ENCODE data around the gene KIF26B. TPM values are rescaled to one million over a fixed set of nuclear protein-coding genes. Genes with fewer than 3 reads are reported as not detected.

Gene KIF26B
- total RNA-seq, 1 donor from 2014 or later: 8.8 TPM

DNA sequence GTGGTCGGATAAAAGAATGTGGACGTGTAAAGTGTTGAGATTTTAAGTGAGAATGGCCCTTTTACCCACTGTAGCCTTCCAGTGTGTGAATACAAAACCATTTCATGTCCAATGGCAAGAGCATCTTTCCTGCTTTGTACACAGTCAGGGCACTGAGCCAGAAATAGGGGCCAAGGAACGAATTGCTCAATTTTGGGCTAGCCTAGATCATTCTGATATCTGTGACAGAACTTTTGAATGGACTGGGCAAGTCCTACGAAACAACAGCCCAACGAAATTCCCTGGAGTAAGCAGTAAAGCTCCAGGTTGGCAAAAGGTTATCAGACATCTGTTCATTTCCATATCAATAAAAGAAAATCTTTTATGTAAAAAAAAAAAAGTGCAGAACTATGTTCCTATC, 5.5 kb downstream of the KIF26B start:
- Mint-ChIP-seq H3K4me1 (ENCODE audit: unreplicated experiment) (peaks cover 11% of the 10 kb centered on the region), H3K27ac (ENCODE audit: unreplicated experiment) (no peak overlapping the region), H3K4me3 (ENCODE audit: unreplicated experiment) (no peak overlapping the region), H3K27me3 (ENCODE audit: unreplicated experiment) (peaks cover 19% of the 10 kb centered on the region), H3K9me3 (ENCODE audit: unreplicated experiment) (peaks cover under 1% of the 10 kb centered on the region), H3K36me3 (ENCODE audit: unreplicated experiment) (peaks cover 2% of the 10 kb centered on the region)
- no peak for DNase-seq (ENCODE audit: extremely low spot score, unreplicated experiment)
- TF ChIP-seq, protein P1, sequence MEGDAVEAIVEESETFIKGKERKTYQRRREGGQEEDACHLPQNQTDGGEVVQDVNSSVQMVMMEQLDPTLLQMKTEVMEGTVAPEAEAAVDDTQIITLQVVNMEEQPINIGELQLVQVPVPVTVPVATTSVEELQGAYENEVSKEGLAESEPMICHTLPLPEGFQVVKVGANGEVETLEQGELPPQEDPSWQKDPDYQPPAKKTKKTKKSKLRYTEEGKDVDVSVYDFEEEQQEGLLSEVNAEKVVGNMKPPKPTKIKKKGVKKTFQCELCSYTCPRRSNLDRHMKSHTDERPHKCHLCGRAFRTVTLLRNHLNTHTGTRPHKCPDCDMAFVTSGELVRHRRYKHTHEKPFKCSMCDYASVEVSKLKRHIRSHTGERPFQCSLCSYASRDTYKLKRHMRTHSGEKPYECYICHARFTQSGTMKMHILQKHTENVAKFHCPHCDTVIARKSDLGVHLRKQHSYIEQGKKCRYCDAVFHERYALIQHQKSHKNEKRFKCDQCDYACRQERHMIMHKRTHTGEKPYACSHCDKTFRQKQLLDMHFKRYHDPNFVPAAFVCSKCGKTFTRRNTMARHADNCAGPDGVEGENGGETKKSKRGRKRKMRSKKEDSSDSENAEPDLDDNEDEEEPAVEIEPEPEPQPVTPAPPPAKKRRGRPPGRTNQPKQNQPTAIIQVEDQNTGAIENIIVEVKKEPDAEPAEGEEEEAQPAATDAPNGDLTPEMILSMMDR (IDR thresholded peaks at IDR 0.05): no peak

DNA sequence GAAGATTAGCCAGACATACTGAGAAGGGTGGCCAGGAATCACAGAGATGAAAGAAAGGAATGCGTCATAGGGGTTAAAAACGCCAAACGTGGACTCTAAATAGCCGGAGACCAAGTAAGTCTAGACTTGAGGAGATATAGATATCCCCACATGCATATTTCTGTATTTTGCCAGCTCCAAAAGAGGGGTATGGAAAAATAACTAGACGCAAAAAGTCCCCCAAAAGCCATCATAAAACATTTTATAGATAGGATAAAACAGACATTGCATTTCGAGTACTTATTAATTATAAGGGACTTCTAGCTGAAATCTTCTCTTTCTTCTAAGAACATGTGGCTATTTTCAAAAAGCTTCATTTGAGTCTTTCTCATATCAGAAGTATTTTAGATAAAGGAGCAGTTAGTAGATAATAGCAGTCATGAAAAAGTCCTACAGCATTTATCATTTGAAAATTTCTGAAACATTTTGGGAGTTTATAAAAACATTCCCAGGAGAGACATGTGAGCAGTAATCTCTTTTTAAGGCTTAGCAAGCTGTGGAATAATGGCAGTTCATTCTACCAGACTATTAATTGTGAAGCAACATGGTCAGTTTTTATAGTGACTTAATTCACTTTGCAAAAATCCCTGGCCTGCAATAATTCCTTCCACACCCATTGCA, 6.1 kb downstream of the KIF26B start:
- Mint-ChIP-seq H3K4me1 (ENCODE audit: unreplicated experiment) (peaks cover 10% of the 10 kb centered on the region), H3K9me3 (ENCODE audit: unreplicated experiment) (peaks cover 3% of the 10 kb centered on the region), H3K36me3 (ENCODE audit: unreplicated experiment) (peaks cover 6% of the 10 kb centered on the region), H3K27me3 (ENCODE audit: unreplicated experiment) (peaks cover 22% of the 10 kb centered on the region), H3K4me3 (ENCODE audit: unreplicated experiment) (no peak overlapping the region), H3K27ac (ENCODE audit: unreplicated experiment) (no peak overlapping the region)
- TF ChIP-seq, protein P1 (IDR thresholded peaks at IDR 0.05): no peak
- DNase-seq (ENCODE audit: extremely low spot score, unreplicated experiment): no peak

DNA sequence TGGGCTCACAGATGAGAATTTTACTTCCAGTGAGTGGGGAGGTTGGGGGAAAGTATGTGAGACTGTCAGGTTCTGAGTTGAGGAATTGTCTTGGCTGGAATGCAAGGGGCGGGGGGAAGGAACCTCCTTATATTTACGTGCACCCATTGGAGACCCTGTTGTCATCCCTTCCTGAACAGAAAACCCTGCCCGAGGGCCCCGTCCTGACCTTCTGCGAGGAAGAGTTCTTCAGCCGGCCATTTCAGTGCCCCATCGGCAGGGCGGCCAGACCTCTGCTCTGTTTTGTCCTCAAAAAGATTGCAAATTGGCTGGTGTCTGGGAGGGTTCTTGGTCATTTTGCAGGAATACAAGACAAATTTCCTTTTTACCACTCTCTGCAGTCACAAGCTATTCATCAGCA, 7.1 kb downstream of the KIF26B start:
- peaks cover 16% of the 10 kb centered on the region for H3K4me1 Mint-ChIP-seq (ENCODE audit: unreplicated experiment)
- DNase-seq (ENCODE audit: extremely low spot score, unreplicated experiment): no peak
- peaks cover 22% of the 10 kb centered on the region for H3K27me3 Mint-ChIP-seq (ENCODE audit: unreplicated experiment)
- no peak overlapping the region for H3K4me3 Mint-ChIP-seq (ENCODE audit: unreplicated experiment)
- no peak overlapping the region for H3K27ac Mint-ChIP-seq (ENCODE audit: unreplicated experiment)
- H3K36me3 Mint-ChIP-seq (ENCODE audit: unreplicated experiment): peaks cover 6% of the 10 kb centered on the region
- H3K9me3 Mint-ChIP-seq (ENCODE audit: unreplicated experiment): peaks cover 3% of the 10 kb centered on the region
- TF ChIP-seq, protein P1 (IDR thresholded peaks at IDR 0.05): no peak

DNA sequence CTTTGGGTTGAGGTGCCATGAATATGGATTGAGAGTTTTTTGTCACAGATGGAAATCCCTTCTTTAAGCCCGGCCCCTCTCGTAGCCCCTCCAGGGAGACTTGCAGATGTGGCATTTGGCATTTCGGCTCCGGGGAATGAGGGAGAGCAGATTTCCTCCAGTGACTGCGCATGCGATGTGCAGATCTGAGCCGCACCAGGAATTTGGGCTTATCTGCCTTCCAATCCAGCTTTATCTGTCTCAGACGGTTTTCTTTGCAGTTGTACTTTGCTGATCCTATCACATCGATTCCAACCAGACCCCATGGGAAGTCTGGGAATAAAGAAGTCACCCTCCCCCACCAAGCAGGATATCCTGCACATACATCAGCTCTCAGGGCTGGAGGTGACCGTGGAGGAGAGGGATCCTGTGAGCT, 11.7 kb downstream of the KIF26B start:
- peaks cover 8% of the 10 kb centered on the region for H3K27me3 Mint-ChIP-seq (ENCODE audit: unreplicated experiment)
- no peak overlapping the region for H3K27ac Mint-ChIP-seq (ENCODE audit: unreplicated experiment)
- peaks cover 9% of the 10 kb centered on the region for H3K4me1 Mint-ChIP-seq (ENCODE audit: unreplicated experiment)
- DNase-seq (ENCODE audit: extremely low spot score, unreplicated experiment): no peak
- TF ChIP-seq, protein P1 (IDR thresholded peaks at IDR 0.05): no peak
- peaks cover 3% of the 10 kb centered on the region for H3K9me3 Mint-ChIP-seq (ENCODE audit: unreplicated experiment)
- peak overlapping the region; percentile 54 for H3K4me3 Mint-ChIP-seq (ENCODE audit: unreplicated experiment)
- peaks cover 6% of the 10 kb centered on the region for H3K36me3 Mint-ChIP-seq (ENCODE audit: unreplicated experiment)

DNA sequence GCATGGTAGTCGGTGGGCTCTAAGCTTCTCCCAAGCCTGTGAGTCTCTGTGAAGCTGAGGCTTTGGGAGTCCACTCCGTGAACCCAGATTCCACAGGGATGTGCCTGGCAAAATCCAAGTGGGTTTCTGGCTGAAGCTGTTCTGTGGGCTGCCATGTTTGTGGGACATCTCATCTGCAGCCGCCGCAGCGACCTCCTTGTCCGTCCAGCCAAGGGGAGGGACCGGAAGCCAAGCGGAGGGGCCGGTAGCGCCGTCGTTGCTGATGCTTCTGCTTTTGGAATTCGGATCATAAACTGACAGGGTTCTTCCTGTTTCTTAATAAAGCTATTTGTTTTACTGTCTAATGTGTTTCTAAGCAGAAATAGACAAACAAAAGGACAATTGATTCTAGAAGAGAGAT, 13.3 kb downstream of the KIF26B start:
- H3K27me3 Mint-ChIP-seq (ENCODE audit: unreplicated experiment): peaks cover 8% of the 10 kb centered on the region
- TF ChIP-seq, protein P1 (IDR thresholded peaks at IDR 0.05): no peak
- H3K27ac Mint-ChIP-seq (ENCODE audit: unreplicated experiment): no peak overlapping the region
- H3K4me3 Mint-ChIP-seq (ENCODE audit: unreplicated experiment): no peak overlapping the region
- peaks cover 9% of the 10 kb centered on the region for H3K4me1 Mint-ChIP-seq (ENCODE audit: unreplicated experiment)
- H3K36me3 Mint-ChIP-seq (ENCODE audit: unreplicated experiment): peaks cover 6% of the 10 kb centered on the region
- DNase-seq (ENCODE audit: extremely low spot score, unreplicated experiment): no peak
- H3K9me3 Mint-ChIP-seq (ENCODE audit: unreplicated experiment): peaks cover 3% of the 10 kb centered on the region

All from osteocyte (in vitro differentiated cells).